GM18502 (cell line): ENCODE data around the gene KIF22.
"Not testable (repeated sequence)": the region's sequence is repeated elsewhere in the genome, so short reads cannot be mapped to it uniquely, and the experiment has no call there.

ENCODE experiments used
- ATAC-seq: cut with Tn5 transposase; IDR thresholded peaks from one replicate; pipeline ENCODE4 v1.9.1; 2021; ENCODE audit warnings: mild to moderate bottlenecking; ENCODE audit not compliant: unreplicated experiment, poor library complexity

The KIF22 gene

DNA sequence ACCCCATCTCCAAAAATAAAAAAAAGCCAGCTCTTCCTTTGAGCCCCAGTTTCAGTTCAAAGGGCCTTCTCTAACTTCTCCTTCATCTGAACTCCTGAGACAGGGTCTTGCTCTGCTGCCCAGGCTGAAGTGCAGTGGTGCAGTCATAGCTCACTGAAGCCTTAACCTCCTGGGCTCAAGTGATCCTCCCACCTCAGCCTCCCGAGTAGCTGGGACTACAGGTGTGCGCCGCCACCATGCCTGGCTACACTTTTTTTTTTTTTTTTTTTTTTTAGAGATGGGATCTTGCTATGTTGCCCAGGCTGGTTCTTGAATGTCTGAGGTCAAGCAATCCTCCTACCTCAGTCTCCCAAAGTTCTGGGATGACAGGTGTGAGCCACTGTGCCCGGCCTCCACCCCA is 42.7 kb downstream of the KIF22 start:
- ATAC-seq, result not testable (repeated sequence)

- no peak for ATAC-seq
Measured at GRCh38 chr16:29834079-29834478, 43.5 kb downstream of the KIF22 start.

- ATAC-seq, result no peak
Measured at GRCh38 chr16:29835926-29836325, 45.4 kb downstream of the KIF22 start.

DNA sequence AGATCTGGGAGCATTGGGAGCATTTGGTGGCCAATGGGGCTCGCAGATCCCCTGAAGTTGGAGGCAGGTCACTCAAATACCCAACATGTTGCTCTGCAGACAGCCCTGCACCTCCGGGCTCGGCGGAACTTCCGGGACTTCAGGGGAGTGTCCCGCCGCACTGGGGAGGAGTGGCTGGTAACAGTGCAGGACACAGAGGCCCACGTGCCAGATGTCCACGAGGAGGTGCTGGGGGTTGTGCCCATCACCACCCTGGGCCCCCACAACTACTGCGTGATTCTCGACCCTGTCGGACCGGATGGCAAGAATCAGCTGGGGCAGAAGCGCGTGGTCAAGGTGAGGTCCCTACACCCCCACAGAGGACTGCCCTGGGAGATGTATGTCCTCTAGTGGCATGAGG is 46.1 kb downstream of the KIF22 start:
- ATAC-seq, result no peak

DNA sequence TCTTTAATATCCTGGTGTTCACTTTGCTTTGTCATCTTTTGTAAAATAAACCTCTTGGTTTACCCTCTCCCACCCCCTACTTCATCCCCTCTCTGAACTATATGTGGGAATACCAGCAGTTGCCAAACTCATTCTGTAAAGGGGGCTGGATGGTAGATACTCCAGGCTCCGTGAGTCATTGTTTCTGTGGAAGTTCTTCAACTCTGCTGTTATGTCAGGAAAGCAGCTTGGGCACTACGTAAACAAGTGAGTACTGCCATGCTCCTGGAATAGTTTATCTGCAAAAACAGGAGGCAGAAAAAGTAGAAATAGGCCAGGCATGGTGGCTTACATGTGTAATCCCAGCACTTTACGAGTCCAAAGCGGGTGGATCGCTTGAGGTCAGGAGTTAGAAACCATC is 47.3 kb downstream of the KIF22 start:
- ATAC-seq, result no peak

- no peak for ATAC-seq
Measured at GRCh38 chr16:29839822-29840221, 49.3 kb downstream of the KIF22 start.

GRCh38 chr16:29840240-29840639 is 49.7 kb downstream of the KIF22 start:
- ATAC-seq, result no peak

GRCh38 chr16:29841631-29842030 is 51.1 kb downstream of the KIF22 start:
- no peak for ATAC-seq

GRCh38 chr16:29842732-29843346 is 52.3 kb downstream of the KIF22 start:
- no peak for ATAC-seq

DNA sequence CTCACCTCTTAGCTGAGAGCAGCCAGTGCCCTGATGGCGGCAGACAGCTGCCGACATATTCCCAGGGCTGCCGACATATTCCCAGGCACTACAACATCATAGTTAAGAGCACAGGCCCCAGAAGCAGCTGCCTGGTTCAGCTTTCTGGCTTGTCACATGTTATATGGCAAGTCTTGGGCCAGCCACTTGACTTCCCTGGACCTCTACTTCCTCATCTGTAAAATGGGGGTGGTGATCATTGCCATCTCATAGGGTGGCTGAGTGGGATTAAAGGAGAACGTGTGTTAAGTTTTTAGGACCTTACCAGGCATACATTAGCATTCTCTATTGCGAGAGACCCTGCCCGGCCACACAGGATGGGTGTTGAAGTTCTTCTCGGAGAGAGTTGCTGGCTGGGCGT is 53.4 kb downstream of the KIF22 start:
- no peak for ATAC-seq

DNA sequence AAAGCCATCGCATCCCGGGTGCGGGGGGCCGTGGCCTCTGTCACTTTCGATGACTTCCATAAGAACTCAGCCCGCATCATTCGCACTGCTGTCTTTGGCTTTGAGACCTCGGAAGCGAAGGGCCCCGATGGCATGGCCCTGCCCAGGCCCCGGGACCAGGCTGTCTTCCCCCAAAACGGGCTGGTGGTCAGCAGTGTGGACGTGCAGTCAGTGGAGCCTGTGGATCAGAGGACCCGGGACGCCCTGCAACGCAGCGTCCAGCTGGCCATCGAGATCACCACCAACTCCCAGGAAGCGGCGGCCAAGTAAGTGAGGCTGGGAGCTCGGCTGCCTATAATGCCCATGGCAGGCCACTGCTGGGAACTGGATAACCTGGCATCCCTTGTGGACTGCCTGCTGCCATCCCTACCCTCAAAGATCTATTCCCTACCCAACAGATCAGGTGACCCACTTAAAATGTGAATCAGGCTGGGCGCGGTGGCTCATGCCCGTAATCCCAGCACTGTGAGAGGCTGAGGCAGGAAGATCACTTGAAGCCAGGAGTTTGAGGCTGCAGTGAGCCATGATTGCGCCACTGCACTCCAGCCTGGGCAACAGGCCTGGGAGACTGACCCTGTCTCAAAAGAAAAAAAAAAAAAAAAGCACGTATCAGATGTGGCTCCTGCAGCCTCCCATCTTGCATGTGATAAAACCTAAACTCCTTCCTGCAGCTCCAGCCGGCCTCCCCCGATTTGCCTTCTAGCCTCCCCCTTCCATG is 54.2 kb downstream of the KIF22 start:
- ATAC-seq, result no peak

DNA sequence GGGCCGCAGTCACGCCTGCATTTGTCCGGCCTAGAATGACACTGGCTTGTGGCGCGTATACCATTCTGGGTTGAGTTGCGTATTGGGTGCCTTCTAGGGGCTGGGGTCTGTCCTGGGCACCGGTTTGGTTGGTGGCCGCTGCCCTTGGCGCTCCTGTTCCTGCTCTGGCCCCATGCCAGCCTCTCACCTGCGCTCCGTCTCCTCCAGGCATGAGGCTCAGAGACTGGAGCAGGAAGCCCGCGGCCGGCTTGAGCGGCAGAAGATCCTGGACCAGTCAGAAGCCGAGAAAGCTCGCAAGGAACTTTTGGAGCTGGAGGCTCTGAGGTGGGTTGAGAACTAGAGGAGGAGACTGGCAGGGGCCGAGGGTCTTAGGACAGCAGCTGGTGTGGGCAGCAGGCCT is 55.1 kb downstream of the KIF22 start:
- ATAC-seq, result no peak

GRCh38 chr16:29848420-29849297 is 58.1 kb downstream of the KIF22 start:
- ATAC-seq, result no peak

DNA sequence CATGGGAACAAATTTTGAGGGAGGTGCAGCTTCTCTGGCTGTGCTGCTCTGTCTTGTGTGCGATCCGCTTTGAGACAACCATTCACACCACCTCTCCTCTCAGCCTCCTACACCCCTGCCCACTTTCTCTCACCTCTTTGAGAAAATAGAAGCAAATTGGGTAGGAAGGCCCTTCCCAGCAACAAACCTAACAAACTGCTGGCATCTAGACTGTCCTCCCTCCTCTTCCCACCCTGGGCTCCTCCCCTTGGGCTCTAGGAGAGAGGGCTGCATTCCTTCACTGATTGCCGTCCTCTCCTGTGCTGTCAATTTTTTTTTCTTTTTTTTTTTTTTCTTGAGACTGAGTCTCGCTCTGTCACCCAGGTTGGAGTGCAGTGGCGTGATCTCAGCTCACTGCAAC is 59.0 kb downstream of the KIF22 start:
- ATAC-seq, result no peak

GRCh38 chr16:29850998-29851397 is 60.4 kb downstream of the KIF22 start:
- ATAC-seq, result no peak

DNA sequence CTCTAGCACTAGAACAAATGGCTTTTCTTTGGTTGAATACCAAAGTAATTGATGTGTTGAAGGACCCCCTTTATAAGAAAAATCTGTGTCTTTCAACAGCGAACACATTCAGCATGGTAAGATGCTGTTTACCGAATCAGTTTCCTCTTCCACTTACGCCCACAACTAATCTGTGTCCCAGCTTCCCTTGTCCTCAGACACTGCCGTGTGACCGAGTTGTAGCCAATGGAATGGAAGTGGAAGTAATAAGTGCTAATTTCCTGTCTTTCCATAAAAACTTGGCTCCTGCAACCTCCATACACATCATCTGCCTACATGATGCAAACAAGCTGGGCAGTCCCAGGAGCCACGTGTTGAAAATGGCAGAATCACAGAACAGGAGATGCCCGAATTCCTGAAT is 62.1 kb downstream of the KIF22 start:
- ATAC-seq, result no peak

GRCh38 chr16:29854520-29855100 is 64.1 kb downstream of the KIF22 start:
- ATAC-seq, result no peak
